NOMO-1 treated with DMSO at 0.1 percent for 48 hours (cell line): ENCODE results near the gene OR8D2.
"Not testable (repeated sequence)": the region's sequence is repeated elsewhere in the genome, so short reads cannot be mapped to it uniquely, and the experiment has no call there.

Experiments used
- DNase-seq: peaks from one replicate; lab custom pipeline; 2025; ENCODE audit not compliant: unreplicated experiment; lab: John Stamatoyannopoulos, UW

OR8D2 gene

DNA sequence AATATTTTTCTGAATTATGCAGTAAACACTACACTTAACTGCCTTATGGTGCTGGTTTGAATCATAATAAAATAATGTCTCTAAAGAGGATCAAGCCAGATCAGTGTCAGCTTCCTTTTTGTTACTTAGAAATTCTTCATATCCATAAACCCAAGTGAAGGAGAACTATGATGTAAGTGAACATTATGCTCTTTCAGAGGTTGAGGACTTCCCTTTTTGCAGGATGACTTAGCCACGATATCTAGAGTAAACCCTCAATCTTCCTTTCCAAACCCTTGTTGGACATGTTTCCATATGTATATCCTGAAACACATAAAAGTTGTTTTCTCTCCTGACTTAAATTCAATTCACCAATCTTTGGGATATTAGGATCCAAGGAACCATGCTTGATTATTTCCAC is 25.3 kb downstream of the OR8D2 start:
- peak; percentile 78 for DNase-seq

GRCh38 chr11:124285610-124286344 is 34.2 kb downstream of the OR8D2 start:
- no peak for DNase-seq

GRCh38 chr11:124278261-124278660 is 41.7 kb downstream of the OR8D2 start:
- DNase-seq, result no peak

DNA sequence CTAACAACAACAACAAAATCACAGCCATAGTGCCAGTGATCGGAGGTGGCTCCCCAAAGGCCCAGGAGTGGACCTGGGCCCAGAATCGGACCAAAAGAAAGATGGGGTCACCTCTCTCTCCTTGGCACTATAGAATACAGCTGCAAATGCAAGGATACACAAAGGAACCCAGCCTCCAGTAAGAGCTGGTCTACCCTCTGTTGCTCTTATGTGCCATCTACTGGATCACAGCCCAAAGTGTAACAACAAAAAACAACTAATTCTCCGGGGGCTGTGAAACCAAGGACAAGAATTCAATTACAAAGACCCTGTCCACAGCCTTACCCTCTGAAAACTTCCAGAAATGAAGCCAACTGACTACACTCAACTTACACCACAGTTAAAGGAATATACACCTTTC is 42.2 kb downstream of the OR8D2 start:
- peak; percentile 6 for DNase-seq

DNA sequence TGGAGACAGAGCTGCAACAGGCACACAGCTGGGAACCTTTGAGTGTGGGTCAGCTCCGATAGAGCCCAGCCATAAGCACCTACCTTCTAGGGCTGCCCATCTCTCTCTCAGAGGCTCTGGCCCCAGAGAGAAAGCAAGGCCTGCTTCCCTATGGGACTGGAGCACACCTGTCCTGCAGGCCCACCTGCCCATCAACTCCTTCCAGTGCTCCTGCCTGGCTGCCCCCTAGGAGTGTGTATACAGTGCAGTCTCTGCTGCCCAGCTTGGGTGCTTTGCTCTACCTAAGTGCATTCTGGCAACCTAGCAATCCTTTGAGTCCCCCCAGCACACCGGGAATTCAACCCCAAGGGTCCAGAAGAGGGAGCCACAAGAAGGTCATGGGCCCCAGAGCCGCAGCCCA is 42.8 kb downstream of the OR8D2 start:
- DNase-seq, result no peak

DNA sequence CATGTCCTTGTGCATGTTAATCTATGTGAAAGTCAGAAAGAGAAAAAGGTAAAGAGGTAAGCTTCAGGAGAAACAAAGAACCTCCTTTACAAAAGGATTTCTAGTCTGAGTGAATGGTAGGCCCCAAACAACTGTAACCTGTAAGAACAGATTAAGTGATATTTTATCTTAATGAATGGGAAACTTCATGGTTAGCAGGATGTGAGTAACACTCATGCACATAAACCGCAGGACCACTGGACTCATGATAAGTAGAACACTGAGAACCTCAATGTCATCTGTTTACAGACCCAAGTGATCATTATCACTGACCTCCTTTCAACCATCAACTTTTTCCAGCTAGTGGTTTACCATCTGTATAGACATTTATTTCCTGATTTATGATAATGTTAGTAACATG is 43.9 kb downstream of the OR8D2 start:
- DNase-seq, result peak; percentile 36

GRCh38 chr11:124274000-124274399 is 46.0 kb downstream of the OR8D2 start:
- DNase-seq, result no peak

DNA sequence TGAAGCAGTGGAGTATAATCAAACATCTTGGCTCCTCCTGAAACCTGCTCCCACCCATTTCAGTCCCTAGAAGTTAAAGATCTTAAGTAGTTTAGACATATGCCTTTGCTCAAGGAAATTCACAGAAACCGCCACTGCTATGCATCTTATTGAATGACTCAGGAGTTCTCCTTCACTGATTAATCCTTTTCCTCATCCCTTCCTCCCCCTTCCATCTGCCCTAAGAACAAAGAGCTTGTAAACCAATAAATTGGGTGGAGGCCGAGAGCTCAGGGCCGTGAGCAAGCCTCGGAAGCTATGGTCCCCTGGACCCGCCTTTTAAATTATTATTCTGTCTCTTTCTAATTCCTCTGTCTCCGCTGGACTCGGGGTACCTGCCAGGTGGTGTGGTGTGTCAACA is 49.1 kb downstream of the OR8D2 start:
- DNase-seq, result not testable (repeated sequence)
